Activated effector memory CD4-positive, alpha-beta T cell treated with Interleukin-2 at 50 U/mL for 16 hours (primary cell): ENCODE results near the gene CDKAL1.

Experiments
- DNase-seq: peaks from one replicate; pipeline ENCODE4 v3.0.0-alpha.2; 2020

CDKAL1 gene

DNA sequence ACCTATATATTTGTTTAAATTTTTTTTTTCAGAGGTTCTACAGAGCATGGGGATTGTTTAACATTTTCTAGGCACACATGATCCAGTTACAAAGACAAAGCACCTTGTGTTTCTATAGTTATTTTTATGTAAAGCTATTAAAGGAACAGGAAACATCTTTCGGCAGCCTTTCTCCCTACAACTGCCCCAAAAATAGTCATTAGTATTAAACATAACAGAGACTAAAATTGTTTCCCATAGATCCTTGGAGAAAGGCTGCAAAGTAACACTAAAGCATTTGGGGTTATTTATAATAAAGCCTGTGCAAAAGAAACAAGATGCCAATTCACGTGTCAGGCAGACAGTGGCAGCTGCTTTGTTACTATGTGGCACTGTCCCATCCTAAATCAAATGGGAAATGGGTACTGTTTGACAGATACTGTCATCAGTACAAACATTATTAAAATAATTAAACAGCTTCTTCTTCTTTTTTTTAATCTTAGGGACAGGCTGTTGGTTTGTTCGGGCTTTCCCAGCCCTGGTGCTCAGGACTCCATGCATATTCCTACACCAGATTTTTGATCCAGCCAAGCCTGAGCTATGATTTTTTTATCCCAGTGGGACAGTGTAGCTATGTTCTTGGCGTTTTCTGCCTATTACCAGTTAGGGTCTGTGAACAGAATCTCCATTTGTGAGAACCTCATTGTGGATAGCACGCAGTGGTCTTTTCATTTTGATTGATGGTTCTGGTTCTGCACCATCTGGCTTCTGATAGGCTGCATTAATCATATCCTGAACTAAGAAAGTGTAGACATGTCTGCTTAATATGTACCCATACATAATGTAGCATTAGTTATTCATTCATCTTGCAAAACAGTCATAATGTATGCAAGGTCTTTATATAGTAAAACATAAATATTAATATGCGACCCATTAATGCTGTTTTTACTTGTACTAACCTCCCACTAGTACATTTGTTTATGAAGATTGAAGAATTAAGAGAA is 598.9 kb downstream of the CDKAL1 start:
- no peak for DNase-seq

DNA sequence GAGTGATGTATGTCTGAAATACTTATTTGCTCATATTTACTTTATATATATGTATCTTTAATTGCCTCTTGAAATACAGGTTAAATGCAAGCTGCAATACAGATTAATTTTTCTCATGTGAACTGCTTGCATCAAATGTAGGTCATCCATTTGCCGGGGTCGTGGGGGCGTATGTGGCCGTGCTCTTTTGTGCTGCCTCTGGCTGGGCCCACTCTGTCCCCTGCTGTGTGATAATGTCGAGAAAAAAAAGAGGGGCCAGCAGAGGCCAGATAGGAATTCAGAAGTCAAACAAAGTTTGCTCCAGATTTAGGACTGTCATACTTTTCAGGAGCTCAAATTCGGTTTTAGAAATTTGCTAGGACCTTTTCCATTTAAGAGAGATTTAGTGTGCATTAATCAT is 599.6 kb downstream of the CDKAL1 start:
- DNase-seq, result no peak

DNA sequence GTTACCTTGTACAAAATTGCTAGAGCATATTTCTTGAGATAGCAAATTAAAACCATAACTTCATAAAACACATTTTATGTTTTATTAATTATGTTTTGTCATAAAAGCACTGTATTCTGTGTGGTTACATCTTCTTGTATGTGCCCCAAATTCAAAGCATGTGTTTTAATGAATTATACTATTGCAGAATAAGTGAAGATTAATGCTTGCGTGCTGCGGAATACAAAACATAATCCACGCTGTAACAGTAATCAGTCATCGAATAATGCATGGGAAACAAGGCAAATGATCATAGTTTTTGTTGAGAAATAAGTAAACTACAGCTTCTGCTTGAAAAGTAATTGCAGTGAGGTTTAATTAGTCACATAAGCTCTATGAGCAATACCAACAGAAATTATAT is 600.1 kb downstream of the CDKAL1 start:
- DNase-seq, result no peak

DNA sequence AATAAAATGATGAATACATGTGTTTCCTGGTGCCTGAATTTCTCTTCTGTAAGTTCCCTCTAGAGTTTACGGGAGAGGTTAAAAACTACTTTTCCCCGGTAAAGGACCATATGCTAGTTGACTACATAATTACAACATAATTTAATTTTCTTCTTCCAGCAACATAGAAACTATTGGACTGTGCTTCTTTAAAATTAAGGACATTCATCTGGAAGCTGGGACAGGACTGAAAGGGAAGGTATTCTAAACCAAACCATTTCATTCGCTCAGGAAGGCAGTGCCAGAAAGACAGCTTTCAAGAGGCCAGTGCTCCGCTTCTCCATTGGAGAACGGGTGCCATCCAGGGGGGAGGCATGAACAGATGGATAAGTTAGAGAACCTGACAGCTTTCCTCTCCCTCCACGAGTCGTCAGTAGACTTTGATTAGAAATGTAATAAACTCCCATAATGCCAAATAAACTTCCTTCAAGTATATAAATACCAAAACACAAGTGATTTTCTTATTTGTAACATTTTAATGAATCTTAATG is 601.3 kb downstream of the CDKAL1 start:
- no peak for DNase-seq

DNA sequence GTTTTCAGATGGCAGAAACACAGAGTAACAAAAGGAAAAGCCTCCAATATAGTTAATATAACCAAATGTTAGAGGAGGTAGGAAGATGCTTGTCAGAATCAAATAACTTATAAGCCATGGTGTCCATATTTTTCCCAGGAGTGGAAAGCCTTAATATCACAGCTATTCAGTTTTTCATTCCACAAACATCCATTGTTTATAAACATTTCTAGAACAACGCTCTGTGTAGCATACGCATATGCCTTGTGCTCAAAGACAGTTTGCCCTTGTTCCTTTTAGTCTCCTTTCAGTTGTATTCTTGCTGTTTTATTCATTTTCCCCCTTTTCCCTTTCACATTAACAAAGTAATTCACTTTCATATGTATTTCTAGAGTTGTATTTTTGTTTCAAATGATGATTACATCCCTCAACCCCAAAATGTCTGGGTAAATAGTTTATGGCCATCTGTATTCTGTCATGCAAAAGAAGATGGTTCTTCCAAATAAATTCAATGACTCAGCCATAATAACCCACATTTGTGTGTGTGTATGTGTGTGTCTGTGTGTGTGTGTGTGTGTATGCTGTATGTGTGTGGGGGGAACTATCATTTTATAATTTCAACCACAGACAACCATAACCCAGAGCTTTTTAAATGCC is 603.6 kb downstream of the CDKAL1 start:
- DNase-seq, result no peak

DNA sequence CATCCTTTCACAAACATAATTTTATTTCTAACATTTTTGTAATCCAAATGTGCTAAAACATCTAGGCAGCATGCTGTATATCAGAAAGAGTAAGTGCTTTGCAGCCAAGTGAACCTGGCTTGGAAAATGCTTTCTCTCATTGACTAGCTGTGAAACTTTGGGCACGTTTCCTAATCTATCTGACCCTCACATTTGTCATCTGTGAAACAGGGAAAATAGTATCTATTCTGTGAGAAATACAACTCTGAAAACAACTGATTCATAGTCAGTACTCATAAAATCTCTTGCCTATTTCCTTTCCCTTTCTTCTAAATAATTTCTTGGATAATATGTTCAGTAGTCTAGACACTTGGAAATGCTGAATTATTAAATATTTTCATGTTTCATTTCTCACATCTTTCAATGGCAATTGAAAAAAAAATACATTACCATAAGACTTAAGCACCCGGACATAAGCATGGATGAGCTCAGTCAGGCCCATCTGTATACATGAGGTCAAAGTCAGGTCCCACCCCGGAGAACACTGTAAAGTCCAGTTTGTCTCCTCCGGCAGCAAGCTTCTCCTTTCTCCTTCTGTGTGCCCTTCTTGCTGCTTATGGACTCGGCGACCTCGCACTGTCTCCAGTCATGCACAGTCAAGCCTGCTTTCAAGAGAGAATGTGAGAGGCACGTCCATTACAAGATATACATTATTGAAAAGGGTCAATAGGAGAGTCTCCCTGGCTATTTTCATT is 604.2 kb downstream of the CDKAL1 start:
- no peak for DNase-seq

DNA sequence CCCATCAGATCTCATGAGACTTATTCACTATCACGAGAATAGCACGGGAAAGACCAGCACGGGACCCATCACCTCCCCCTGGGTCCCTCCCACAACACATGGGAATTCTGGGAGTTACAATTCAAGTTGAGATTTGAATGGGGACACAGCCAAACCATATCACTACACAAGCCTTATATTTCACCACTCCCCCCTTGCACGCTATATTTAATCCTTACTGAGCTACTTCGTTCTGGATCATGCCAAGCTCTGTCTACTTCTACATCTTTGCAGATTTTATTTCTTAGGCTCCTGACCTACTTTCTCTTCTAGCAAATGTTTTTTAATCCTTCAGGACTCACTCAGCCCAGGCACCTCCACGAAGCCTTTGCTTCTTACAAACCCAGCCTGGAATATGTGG is 606.7 kb downstream of the CDKAL1 start:
- DNase-seq, result no peak

DNA sequence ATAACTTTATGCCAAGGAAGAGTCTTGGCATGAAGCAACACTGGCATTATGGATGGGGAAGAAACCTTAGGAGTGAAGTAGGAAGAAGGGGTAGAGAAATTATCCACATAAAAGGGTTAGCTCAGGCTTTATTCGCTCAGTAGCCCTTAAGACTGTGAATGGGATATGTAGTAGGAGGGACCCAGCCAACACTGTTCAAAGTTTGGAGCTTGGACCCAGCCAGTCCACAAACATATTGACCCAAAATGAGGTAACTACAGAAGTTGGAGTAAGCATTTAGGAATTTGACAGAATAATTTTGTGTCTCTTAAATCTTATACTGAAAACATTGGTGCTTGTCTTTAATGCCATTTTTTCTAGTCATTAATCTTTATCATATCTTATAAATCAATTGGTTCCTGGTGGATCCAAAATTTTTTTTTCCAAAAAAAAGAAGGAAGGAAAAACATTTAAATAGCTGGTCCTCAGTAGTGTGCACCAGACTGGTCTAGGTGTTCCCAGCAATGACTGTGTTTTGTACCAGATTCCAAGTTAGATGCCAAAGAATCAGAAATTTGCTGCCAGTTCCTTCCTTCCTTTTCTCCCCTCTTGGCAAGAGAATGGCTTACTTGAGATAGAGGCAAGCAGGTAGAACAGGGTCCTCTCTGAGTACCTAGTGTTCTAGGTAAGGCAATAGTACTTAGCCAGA is 607.5 kb downstream of the CDKAL1 start:
- no peak for DNase-seq

DNA sequence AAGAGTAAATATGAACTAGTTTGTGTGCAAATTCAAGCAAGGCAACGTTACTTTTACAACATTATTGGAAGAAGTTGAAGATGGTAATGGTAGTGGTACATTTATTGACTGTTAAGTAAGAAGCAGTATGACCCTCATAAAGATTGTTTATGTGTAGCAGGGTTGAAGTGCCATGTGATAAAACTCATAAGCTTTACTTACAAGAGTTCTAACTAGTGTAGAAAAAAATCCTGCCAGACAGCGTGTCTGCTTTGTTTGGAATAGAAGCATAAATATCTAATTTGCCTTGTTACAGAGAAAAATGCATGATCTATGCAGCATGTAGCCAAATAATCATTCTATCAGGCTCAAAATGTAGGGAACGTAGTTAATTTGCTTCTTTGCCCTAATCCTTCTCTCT is 608.5 kb downstream of the CDKAL1 start:
- DNase-seq, result no peak

DNA sequence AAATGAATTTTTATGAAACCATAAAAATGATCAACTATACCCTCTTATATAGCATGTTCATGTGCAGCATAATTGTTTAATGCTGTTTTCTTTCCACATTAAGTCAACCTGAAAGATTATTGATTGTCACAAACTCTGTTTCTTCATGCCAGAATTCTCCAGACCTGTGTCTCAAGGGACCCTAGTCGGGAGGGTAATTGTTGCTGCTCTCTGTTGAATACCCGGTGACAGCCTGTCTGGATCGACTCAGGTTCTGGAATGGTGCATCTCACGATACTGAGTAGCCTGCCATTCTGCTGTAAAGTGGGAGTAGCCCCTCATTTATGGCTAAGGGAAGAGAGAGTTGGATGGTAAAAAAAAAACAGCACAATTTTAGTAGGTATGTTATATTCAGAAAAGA is 609.4 kb downstream of the CDKAL1 start:
- no peak for DNase-seq

DNA sequence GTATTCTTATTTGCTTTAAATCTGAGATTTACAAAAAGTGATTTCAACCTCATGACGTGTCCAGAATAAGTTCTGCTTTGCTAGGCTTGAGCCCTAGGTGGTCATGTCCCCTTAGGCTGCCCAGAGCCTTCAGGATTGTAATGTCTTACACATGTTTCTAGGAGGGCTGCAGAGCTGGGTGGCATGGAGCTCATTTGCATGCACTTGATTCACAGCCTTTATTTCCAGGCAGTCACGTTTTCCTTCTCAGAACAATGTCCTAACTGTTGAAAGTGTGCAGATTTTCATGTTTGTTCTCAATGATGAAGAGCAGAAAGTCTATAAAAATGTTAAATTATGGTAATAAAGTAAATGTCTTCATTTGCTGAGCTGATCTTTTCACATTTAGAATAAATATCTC is 610.7 kb downstream of the CDKAL1 start:
- no peak for DNase-seq

DNA sequence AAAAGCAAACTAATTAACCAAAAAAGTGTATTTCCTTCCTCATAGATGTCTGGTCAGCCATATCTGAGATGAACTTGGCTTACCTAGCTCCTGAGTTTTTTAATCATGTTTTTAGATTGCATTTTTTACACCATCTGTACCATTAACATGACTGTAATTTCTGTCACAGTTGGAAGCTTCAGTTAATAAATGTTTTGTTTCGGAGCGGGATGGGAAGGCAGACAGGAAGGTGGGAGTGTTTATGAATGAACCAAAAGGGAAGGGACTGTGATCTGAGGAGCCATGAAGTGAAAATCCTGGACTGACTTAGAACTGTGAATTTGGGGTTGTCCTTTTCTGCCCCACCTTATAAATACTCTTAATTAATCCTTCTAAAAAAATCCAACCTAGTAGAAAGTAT is 613.7 kb downstream of the CDKAL1 start:
- no peak for DNase-seq

DNA sequence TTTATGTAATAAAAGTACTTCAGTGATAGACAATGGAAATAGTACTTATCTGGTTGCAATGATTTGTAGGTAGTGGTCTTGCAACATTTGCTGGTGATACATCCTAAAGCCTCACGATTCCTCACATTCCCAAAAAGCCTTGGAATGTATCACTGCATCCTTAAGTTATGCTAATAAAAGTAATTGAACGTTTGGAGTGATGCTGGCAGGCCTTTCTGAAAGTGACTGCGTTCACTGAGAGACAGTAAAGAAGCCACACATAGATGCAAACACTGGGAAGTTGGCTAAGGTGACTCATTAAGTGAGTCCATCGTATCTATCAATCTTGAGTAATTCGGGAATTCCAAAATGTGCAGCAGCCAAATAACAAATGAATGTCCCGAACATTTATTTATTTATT is 615.2 kb downstream of the CDKAL1 start:
- DNase-seq, result no peak

DNA sequence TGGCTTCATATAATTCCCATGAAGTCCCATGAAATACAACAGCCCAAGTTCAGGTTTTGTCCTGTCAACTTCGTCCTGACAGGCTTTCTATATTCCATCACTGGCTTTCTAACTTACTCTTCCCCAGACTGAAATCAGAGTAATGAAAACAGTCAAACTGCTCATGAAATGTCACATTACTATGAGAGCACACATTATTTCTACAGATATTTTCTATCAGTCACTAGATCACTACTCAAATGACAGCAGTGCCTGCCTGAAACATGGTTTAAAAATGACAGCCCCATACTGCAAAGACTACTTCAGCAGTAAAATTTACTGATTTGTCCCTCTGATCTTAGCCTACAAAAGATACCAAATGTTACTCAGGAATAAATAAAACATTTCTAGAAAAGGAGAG is 616.4 kb downstream of the CDKAL1 start:
- DNase-seq, result no peak

DNA sequence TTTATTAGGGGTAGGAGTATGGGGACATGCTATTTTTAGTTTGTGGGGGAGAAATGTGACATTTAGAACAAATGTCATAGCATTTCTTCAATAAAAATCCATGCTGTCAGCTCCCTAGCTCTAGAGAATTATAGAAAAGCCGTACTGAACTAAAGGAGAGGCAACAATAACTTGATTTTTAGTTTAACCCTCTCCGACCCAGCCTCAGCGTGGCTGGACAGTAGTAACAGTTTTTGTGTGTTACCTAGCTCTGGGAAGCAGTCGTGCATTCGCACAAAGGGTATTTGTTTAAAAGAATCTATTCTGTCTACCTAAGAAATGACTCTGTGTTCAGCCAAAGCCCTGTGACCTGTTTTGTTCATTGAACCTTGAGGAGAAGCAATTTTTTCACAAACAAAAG is 616.9 kb downstream of the CDKAL1 start:
- DNase-seq, result no peak

DNA sequence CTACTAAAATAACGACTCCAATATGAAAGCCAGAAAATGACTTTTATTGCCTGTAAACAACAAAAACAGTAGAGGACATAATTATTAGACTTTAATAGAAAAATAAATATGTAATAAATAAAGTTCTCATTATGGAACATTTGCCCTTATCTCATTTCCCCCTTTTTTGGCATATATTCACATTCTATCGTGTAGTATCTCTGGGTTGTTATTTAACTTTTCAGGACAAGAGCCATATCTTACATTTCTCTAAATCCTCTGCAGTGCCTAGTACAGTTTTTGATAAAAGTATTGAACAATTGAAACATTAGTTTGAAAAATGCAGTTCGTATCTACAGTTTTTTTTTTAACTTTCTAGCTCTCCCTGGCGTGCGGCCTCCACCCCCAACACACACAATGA is 617.3 kb downstream of the CDKAL1 start:
- no peak for DNase-seq

DNA sequence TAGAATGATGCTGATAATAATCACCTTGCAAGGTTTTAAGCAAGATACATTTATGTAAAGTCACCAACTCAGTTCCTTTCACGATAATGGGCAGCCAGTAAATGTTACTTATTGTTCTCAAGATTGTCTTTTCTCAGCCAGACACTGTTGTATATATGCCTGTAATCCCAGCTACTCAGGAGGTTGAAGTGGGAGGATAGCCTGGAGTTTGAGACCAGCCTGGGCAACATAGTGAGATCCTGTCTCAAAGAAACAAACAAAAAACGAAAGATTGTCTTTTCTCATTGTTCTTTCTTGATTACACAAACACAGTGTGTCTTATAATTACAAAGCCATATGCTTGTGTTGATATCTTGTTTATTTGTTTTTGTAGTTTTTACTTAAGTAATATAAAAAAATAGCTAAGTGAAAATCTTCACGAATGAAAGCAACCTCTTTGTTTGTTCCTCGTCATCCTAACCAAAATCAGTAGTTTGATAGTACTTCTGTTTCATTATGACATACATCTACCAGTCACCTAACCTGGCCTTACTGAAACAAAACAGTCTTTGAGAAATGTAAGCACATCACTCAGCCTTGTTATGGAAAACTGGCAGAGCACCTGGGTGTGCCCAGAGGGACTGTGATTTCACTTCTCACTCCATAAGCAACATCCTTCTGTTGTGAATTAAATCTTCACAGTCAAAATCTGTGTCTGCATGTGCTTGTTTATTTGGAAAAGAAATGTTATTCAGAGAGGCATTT is 623.1 kb downstream of the CDKAL1 start:
- DNase-seq, result no peak

DNA sequence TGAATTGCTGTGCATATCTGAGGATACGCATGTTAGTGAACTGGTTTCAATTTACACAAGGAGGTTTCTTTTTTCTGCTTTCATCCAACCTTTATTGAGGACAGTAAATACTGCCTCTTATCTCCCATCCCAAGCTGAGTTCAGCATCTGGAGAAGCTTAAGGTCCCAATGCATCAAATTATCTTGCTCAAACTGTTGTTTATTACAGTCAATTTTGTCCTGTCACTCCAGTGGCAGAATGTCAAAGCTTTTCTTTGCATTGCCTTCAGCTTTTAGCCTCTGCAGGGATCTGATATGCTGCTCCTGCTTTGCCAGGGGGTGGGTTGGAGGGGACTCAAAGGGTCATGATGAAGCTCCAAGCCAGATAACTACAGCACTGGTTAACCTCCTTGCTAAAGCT is 623.9 kb downstream of the CDKAL1 start:
- DNase-seq, result no peak

DNA sequence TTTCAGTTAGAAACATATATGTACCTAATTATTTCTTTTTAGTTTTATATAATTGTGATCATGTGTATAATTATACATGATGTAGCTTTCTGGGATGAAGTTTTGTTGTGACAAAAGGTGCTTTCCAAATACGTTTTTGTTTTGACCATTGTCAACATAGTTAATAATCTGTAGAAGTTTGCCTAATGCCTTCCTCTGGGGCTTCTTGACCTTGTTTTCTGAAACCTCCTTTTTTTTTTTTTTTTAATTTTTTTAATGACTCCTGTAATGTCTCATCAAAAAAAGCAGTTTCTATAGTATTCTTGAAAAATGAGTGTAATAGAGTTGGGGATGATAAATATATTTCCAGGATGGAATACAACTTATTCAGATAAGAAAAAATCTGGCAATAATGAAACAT is 624.6 kb downstream of the CDKAL1 start:
- DNase-seq, result no peak

DNA sequence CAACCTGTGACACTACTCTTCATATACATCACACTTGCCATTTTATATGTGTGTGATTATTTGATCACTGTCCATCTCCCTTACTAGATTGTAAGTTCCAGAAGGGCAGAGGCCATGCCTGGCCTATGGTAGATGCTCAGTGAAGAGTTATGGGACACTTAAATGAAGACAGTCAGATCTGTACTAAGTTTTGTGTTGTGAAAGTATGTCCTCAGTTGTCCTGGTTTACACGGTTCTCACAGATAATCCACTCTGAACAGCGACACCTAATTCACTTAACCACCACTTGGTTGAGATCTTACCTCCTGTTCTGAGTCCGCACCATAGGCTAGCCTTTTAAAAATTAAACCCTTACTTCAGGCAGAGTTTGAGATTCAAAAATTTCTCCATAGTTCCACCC is 625.2 kb downstream of the CDKAL1 start:
- no peak for DNase-seq

DNA sequence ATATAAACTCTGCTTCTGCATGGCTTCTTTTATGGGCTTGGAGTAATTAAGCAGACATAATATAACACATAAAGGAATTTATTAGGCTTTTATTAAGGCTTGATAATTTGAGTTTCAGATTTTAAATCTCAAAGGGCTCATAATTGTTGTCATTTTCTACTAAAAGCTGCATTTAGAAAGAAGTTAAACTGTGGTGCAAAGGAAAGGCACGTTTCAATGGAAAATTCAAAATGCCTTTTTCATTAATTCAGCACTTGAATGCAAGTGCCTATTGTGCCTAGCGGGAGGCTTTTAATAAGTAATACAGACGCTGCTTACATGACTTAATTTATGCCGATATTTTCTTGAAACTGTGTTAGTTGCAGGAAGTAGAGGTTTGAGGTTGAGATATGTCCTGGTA is 627.5 kb downstream of the CDKAL1 start:
- DNase-seq, result no peak
